HEK293 (cell line): ENCODE data around the gene FMNL3.

Source experiments
- CTCF ChIP-seq: fragments of 450-650 bp; formaldehyde crosslinking; IDR thresholded peaks from 2 replicates; pipeline ENCODE4 v1.5.1; 2016; ENCODE audit warnings: missing biosample characterization, missing genetic modification characterization
- GLIS1 ChIP-seq: fragments of 450-650 bp; formaldehyde crosslinking; IDR thresholded peaks from 2 replicates; pipeline ENCODE4 v1.5.1; 2016; ENCODE audit warnings: missing biosample characterization, missing genetic modification characterization
- GLIS2 ChIP-seq: fragments of 450-650 bp; formaldehyde crosslinking; IDR thresholded peaks from 2 replicates; pipeline ENCODE4 v1.5.1; 2016; ENCODE audit warnings: missing biosample characterization, missing genetic modification characterization
- HOXC10 ChIP-seq: sonication (generic); formaldehyde crosslinking; IDR thresholded peaks from 2 replicates; pipeline ENCODE4 v1.8.1; 2023; ENCODE audit warnings: mild to moderate bottlenecking, missing genetic modification reagents
- KLF10 ChIP-seq: fragments of 450-650 bp; IDR thresholded peaks from 2 replicates; pipeline ENCODE4 v1.5.1; 2018; ENCODE audit warnings: missing biosample characterization, mild to moderate bottlenecking, missing genetic modification characterization
- KLF8 ChIP-seq: fragments of 450-650 bp; formaldehyde crosslinking; IDR thresholded peaks from 2 replicates; pipeline ENCODE4 v1.5.1; 2016; ENCODE audit warnings: missing biosample characterization, missing genetic modification characterization
- PBX3 ChIP-seq: sonication (generic); formaldehyde crosslinking; IDR thresholded peaks from 2 replicates; pipeline ENCODE4 v1.8.1; 2022; ENCODE audit warnings: mild to moderate bottlenecking, moderate library complexity, missing genetic modification reagents
- SP2 ChIP-seq: fragments of 450-650 bp; formaldehyde crosslinking; IDR thresholded peaks from 2 replicates; pipeline ENCODE4 v1.5.1; 2016; ENCODE audit warnings: missing biosample characterization, missing genetic modification characterization
- SP3 ChIP-seq: fragments of 450-650 bp; formaldehyde crosslinking; IDR thresholded peaks from 2 replicates; pipeline ENCODE4 v1.5.1; 2016; ENCODE audit warnings: missing biosample characterization, missing genetic modification characterization
- SP7 ChIP-seq: fragments of 450-650 bp; formaldehyde crosslinking; IDR thresholded peaks from 2 replicates; pipeline ENCODE4 v1.5.1; 2016; ENCODE audit warnings: missing biosample characterization, missing genetic modification characterization
- ZBTB17 ChIP-seq: fragments of 450-650 bp; formaldehyde crosslinking; IDR thresholded peaks from 2 replicates; pipeline ENCODE4 v1.5.1; 2016; ENCODE audit warnings: missing biosample characterization, missing genetic modification characterization
- ZEB2 ChIP-seq: fragments of 450-650 bp; formaldehyde crosslinking; IDR thresholded peaks from 2 replicates; pipeline ENCODE4 v1.5.1; 2016; ENCODE audit warnings: missing biosample characterization, missing genetic modification characterization
- ZFP69B ChIP-seq: fragments of 450-650 bp; formaldehyde crosslinking; IDR thresholded peaks from 2 replicates; pipeline ENCODE4 v1.5.1; 2016; ENCODE audit warnings: missing biosample characterization, missing genetic modification characterization
- ZIC2 ChIP-seq: fragments of 450-650 bp; formaldehyde crosslinking; IDR thresholded peaks from 2 replicates; pipeline ENCODE4 v1.5.1; 2016; ENCODE audit warnings: missing biosample characterization, missing genetic modification characterization
- ZNF121 ChIP-seq: fragments of 450-650 bp; formaldehyde crosslinking; IDR thresholded peaks from 2 replicates; pipeline ENCODE4 v1.5.1; 2016; ENCODE audit warnings: missing biosample characterization, missing genetic modification characterization
- ZNF19 ChIP-seq: fragments of 450-650 bp; formaldehyde crosslinking; IDR thresholded peaks from 2 replicates; pipeline ENCODE4; 2016; ENCODE audit warnings: missing biosample characterization, missing genetic modification characterization, low read depth
- ZNF211 ChIP-seq: fragments of 450-650 bp; formaldehyde crosslinking; IDR thresholded peaks from 2 replicates; pipeline ENCODE4 v1.5.1; 2016; ENCODE audit warnings: low read depth, missing biosample characterization, missing genetic modification characterization
- ZNF221 ChIP-seq: fragments of 450-650 bp; formaldehyde crosslinking; IDR thresholded peaks from 2 replicates; pipeline ENCODE4 v1.5.1; 2017; ENCODE audit warnings: missing biosample characterization, missing genetic modification characterization, borderline replicate concordance
- ZNF239 ChIP-seq: fragments of 450-650 bp; formaldehyde crosslinking; IDR thresholded peaks from 2 replicates; pipeline ENCODE4 v1.5.1; 2016; ENCODE audit warnings: missing biosample characterization, missing genetic modification characterization
- ZNF24 ChIP-seq: fragments of 450-650 bp; formaldehyde crosslinking; IDR thresholded peaks from 2 replicates; pipeline ENCODE4 v1.5.1; 2016; ENCODE audit warnings: missing biosample characterization, missing genetic modification characterization
- ZNF335 ChIP-seq: fragments of 450-650 bp; formaldehyde crosslinking; conservative IDR thresholded peaks from 2 replicates; pipeline ENCODE4 v1.5.1; 2016; ENCODE audit warnings: missing biosample characterization, missing genetic modification characterization
- ZNF391 ChIP-seq: fragments of 450-650 bp; formaldehyde crosslinking; IDR thresholded peaks from 2 replicates; pipeline ENCODE4 v1.5.1; 2016; ENCODE audit warnings: low read depth, missing biosample characterization, missing genetic modification characterization, borderline replicate concordance
- ZNF501 ChIP-seq: fragments of 450-650 bp; formaldehyde crosslinking; IDR thresholded peaks from 2 replicates; pipeline ENCODE4 v1.5.1; 2016; ENCODE audit warnings: missing biosample characterization, missing genetic modification characterization
- ZNF549 ChIP-seq: fragments of 450-650 bp; IDR thresholded peaks from 2 replicates; pipeline ENCODE4 v1.5.1; 2018; ENCODE audit warnings: missing biosample characterization, missing genetic modification characterization, mild to moderate bottlenecking, inconsistent platforms, moderate library complexity
- ZNF571 ChIP-seq: fragments of 450-650 bp; formaldehyde crosslinking; IDR thresholded peaks from 2 replicates; pipeline ENCODE4 v1.5.0; 2017; ENCODE audit warnings: missing biosample characterization, missing genetic modification characterization
- ZNF596 ChIP-seq: fragments of 450-650 bp; IDR thresholded peaks from 2 replicates; pipeline ENCODE4 v1.5.0; 2018; ENCODE audit warnings: missing biosample characterization, mild to moderate bottlenecking, missing genetic modification characterization, moderate library complexity
- ZNF623 ChIP-seq: fragments of 450-650 bp; formaldehyde crosslinking; IDR thresholded peaks from 2 replicates; pipeline ENCODE4 v1.5.1; 2016; ENCODE audit warnings: missing biosample characterization, missing genetic modification characterization
- ZNF76 ChIP-seq: fragments of 450-650 bp; formaldehyde crosslinking; IDR thresholded peaks from 2 replicates; pipeline ENCODE4; 2016; ENCODE audit warnings: low read depth, missing biosample characterization, missing genetic modification characterization, borderline replicate concordance
- ZNF776 ChIP-seq: fragments of 450-650 bp; formaldehyde crosslinking; IDR thresholded peaks from 2 replicates; pipeline ENCODE4 v1.5.0; 2017; ENCODE audit warnings: missing biosample characterization, missing genetic modification characterization, borderline replicate concordance
- ZNF785 ChIP-seq: fragments of 450-650 bp; formaldehyde crosslinking; IDR thresholded peaks from 2 replicates; pipeline ENCODE4 v1.5.1; 2016; ENCODE audit warnings: missing biosample characterization, missing genetic modification characterization
- TF ChIP-seq, protein P1 (sequence below): fragments of 450-650 bp; formaldehyde crosslinking; optimal IDR thresholded peaks from 2 replicates; pipeline ENCODE3; 2016; ENCODE audit warnings: missing biosample characterization, mild to moderate bottlenecking, missing genetic modification characterization

The FMNL3 gene

DNA sequence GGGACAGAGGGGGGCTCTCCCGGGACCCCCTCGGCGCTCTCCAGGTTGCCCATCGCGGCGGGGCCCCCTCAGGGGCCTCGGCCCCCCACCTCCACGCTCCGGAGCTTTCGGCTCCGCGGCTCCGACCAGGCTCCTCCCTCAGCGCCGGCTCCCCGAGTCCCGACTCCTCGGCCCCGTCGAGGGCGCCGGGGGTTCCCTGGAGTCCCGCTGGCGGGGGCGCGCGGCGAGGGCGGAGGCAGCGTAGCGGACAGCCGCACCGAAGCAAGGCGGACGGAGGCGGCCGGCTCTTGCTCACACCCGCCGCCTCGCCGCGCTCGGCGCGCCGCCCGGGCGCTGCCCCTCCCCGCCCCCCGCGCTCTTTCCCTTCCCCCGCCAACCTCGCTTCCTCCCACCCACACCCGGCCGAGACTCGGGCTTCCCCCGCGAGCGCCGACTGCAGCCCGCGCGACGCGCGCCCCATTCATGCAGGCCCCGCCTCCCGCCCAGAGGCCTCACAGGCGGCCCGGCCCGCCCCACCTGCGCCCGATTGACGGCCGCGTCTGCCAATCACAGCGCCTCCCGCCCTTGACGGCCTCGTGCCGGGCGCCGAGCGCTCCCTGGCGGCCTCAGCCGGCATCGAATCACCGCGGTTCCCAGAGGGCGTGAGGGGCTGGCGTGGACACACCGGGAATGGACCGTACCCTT is at the start of gene FMNL3 (continued):
- TF ChIP-seq ZNF596 (tag by site-specific recombination) (0 out of 2 replicates have a peak, but pooled peaks have one; percentile 21), ZNF19 (tag by site-specific recombination) (no peak), ZNF501 (tag by site-specific recombination) (no peak), SP3 (peak; percentile 90), ZNF571 (tag by site-specific recombination) (no peak), ZNF785 (tag by site-specific recombination) (0 out of 2 replicates have a peak, but pooled peaks have one; percentile 45), ZNF776 (tag by site-specific recombination) (no peak), HOXC10 (CRISPR knock-in tag) (peak; percentile 61; the same call in 1 of the 2 replicates), ZNF221 (tag by site-specific recombination) (no peak), ZFP69B (tag by site-specific recombination) (peak; percentile 52), ZNF391 (tag by site-specific recombination) (peak; percentile 89), SP7 (peak; percentile 34; the same call in 1 of the 2 replicates), KLF8 (tag by site-specific recombination) (peak; percentile 84), ZEB2 (peak; percentile 68), ZNF121 (no peak), ZNF239 (tag by site-specific recombination) (no peak), ZNF335 (tag by site-specific recombination) (peak; percentile 68), ZNF623 (tag by site-specific recombination) (no peak), KLF10 (tag by site-specific recombination) (peak; percentile 64; the same call in 1 of the 2 replicates), PBX3 (peak; percentile 100), GLIS1 (peak; percentile 86), ZBTB17 (tag by site-specific recombination) (peak; percentile 63; the same call in 1 of the 2 replicates), ZIC2 (tag by site-specific recombination) (peak; percentile 76), ZNF76 (peak; percentile 70), SP2 (tag by site-specific recombination) (peak; percentile 82), ZNF211 (no peak), ZNF549 (tag by site-specific recombination) (no peak), ZNF24 (0 out of 2 replicates have a peak, but pooled peaks have one; percentile 45), GLIS2 (tag by site-specific recombination) (peak; percentile 94), CTCF (tag by site-specific recombination) (peak; percentile 96)
- TF ChIP-seq, protein P1, sequence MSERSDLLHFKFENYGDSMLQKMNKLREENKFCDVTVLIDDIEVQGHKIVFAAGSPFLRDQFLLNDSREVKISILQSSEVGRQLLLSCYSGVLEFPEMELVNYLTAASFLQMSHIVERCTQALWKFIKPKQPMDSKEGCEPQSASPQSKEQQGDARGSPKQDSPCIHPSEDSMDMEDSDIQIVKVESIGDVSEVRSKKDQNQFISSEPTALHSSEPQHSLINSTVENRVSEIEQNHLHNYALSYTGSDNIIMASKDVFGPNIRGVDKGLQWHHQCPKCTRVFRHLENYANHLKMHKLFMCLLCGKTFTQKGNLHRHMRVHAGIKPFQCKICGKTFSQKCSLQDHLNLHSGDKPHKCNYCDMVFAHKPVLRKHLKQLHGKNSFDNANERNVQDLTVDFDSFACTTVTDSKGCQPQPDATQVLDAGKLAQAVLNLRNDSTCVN = peak; percentile 81
